Spinal cord (tissue), 10 donors: ENCODE results near the gene CD320. TPM values are rescaled to one million over a fixed set of nuclear protein-coding genes. Genes with fewer than 3 reads are reported as not detected.

ENCODE experiments used
- DNase-seq, 6 donors: peaks; one replicate each; pipeline versions ENCODE4 v3.0.0 to v3.0.0-alpha.2; 2013 to 2015; ENCODE audit warnings: low spot score in 6 of 6, low read depth in 4 of 6
- H3K27ac ChIP-seq: one replicate; pipeline ENCODE4 v1.5.1; 2013; ENCODE audit warnings: low read depth, low read length, control low read depth
- H3K27me3 ChIP-seq: one replicate; pipeline ENCODE4 v1.6.1; 2013; ENCODE audit warnings: low read length; ENCODE audit not compliant: control insufficient read depth, insufficient read depth
- H3K36me3 ChIP-seq: one replicate; pipeline ENCODE4 v1.6.1; 2013; ENCODE audit warnings: low read length; ENCODE audit not compliant: control insufficient read depth, insufficient read depth
- H3K4me1 ChIP-seq: one replicate; pipeline ENCODE4 v1.6.1; 2013; ENCODE audit warnings: low read length; ENCODE audit not compliant: control insufficient read depth, insufficient read depth
- H3K4me3 ChIP-seq: one replicate; pipeline ENCODE4 v1.5.1; 2013; ENCODE audit warnings: low read depth, low read length, control low read depth
- H3K9me3 ChIP-seq: one replicate; pipeline ENCODE4 v1.6.1; 2013; ENCODE audit warnings: low read length; ENCODE audit not compliant: control insufficient read depth, insufficient read depth
- WGBS: methylation state at CpG from one replicate; pipeline ENCODE4 v1.1.5; 2013; ENCODE audit warnings: missing lambda C conversion rate; ENCODE audit not compliant: insufficient coverage; 5-methylcytosine and 5-hydroxymethylcytosine counted together
- polyA plus RNA-seq, 2 donors: library from polyadenylated mRNA; unstranded; fragments of 120-200 nt; gene quantifications; one replicate each; pipeline ENCODE4 v1.2.1, GENCODE V29; 2013; ENCODE audit not compliant: insufficient read length in 2 of 2
- total RNA-seq, 2 donors: library from RNA; depleted of rRNA in 1 of 2; stranded (reverse); fragments of 120-200 nt in 1 of 2; fragments of >200 nt in 1 of 2; gene quantifications; one replicate each; pipeline versions ENCODE4 v1.2.3 to v1.2.4, GENCODE V29; 2013 to 2014
- donor health status: healthy.

The CD320 gene
- total and polyA plus RNA-seq, 4 donors, result 15.5 to 69.4 (median 50.5) TPM

DNA sequence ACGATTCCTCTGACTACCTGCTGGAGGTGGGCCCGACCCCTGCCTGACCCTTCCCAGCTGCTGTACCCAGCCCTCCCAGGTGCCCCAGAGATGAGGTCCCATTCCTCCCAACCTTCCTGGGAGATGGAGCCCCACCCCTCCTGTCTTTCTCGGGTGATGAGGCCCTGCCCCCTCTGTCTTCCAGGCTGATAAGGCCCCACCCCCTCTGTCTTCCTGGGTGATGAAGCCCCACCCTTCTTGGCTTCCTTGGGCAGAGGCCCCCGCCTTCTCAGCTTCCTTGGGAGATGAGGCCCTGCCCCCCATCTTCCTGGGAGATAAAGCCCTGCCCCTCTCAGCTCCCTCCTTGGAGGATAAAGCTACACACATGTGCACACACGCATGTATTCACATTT lies 51.1 kb downstream of the CD320 start:
- DNase-seq, result no peak
- no peaks in the 10 kb centered on the region for H3K27me3 ChIP-seq
- no peak overlapping the region for H3K4me3 ChIP-seq
- 61% methylated on average over 5 of the region's 5 CpGs for WGBS
- H3K36me3 ChIP-seq, result peaks cover 79% of the 10 kb centered on the region
- H3K9me3 ChIP-seq, result no peaks in the 10 kb centered on the region
- H3K4me1 ChIP-seq, result peaks cover 7% of the 10 kb centered on the region
- H3K27ac ChIP-seq, result no peak overlapping the region

DNA sequence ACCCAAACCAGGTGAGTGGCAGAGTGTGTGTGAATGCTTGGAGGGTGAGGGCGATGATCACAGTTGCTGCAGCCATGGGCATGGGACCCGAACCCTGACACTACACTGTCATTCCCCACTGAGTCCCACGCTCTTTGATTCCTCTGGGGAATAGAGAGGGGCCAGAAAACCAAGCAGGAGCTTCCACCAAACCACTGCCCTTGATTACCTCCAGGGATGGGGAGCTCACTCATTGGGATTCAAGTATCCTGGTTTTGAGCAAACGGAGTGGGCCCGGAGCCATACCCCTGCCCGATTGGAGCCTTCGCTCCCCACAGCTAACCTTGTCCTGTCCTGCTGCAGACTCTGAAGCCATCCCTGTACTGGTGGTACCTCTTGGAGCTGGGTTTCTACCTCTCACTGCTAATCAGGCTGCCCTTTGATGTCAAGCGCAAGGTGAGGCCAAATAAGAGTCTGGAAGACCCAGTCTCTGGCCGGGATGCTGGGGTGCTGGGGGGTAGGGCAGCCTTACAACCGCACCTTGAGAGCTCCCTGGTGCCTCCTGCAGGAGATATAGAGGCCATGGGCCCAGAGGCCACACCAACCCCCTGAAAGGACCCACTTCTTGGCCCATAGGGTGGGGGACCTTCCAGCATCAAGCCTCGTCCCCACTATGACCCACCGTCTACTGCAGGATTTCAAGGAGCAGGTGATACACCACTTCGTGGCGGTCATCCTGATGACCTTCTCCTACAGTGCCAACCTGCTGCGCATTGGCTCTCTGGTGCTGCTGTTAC lies 51.7 kb downstream of the CD320 start:
- H3K27me3 ChIP-seq, result no peaks in the 10 kb centered on the region
- no peak overlapping the region for H3K4me3 ChIP-seq
- peaks cover 73% of the 10 kb centered on the region for H3K36me3 ChIP-seq
- no peak overlapping the region for H3K27ac ChIP-seq
- DNase-seq, result no peak
- WGBS, result 94% methylated on average over 14 of the region's 15 CpGs
- H3K4me1 ChIP-seq, result peaks cover 9% of the 10 kb centered on the region
- no peaks in the 10 kb centered on the region for H3K9me3 ChIP-seq

DNA sequence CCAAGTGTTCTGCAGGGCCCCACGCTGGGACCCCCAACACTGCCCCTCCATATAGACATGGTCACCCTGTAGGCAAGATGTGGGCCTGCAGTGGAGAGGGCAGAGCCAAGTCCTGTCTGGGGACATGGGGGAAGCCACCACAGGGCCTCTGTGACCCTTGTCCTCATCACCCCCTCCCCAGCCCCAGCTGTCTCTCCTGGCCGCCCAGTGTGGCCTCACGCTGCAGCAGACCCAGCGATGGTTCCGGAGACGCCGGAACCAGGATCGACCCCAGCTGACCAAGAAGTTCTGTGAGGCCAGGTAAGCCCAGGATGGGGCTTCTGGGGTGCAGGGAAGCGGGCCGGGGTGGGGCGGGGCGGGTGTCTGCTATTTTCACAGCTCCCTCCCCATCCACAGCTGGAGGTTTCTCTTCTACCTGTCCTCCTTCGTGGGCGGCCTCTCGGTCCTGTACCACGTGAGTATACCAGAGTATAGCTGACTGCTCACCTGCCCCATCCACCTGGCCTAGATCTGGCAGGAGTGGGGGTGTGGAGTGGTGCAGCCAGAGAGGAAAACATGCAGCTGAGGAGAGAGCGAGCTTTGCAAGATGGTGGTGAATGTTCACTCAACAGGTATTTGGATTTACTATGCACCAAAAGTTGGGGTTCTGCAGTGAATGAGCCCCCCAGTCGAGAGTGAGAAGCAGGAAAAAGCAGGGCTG lies 52.6 kb downstream of the CD320 start:
- no peak for DNase-seq
- Histone ChIP-seq H3K4me3 (no peak overlapping the region), H3K27ac (no peak overlapping the region), H3K36me3 (peaks cover 72% of the 10 kb centered on the region), H3K9me3 (no peaks in the 10 kb centered on the region), H3K27me3 (no peaks in the 10 kb centered on the region), H3K4me1 (peaks cover 18% of the 10 kb centered on the region)
- 91% methylated on average over 6 of the region's 18 CpGs for WGBS

- Histone ChIP-seq H3K9me3 (no peaks in the 10 kb centered on the region), H3K4me1 (peaks cover 19% of the 10 kb centered on the region), H3K27ac (no peak overlapping the region), H3K36me3 (peaks cover 64% of the 10 kb centered on the region), H3K4me3 (no peak overlapping the region), H3K27me3 (no peaks in the 10 kb centered on the region)
- WGBS, result 89% methylated on average over 6 of the region's 11 CpGs
- DNase-seq, result no peak
These were observed 53.7 kb downstream of the CD320 start for GRCh38 chr19:8254286-8255001.

GRCh38 chr19:8253678-8254077 lies 54.5 kb downstream of the CD320 start:
- Histone ChIP-seq H3K4me3 (no peak overlapping the region), H3K27me3 (no peaks in the 10 kb centered on the region), H3K4me1 (peaks cover 19% of the 10 kb centered on the region), H3K36me3 (peaks cover 57% of the 10 kb centered on the region), H3K9me3 (no peaks in the 10 kb centered on the region), H3K27ac (no peak overlapping the region)
- DNase-seq, result no peak
- 98% methylated on average over 5 of the region's 12 CpGs for WGBS

DNA sequence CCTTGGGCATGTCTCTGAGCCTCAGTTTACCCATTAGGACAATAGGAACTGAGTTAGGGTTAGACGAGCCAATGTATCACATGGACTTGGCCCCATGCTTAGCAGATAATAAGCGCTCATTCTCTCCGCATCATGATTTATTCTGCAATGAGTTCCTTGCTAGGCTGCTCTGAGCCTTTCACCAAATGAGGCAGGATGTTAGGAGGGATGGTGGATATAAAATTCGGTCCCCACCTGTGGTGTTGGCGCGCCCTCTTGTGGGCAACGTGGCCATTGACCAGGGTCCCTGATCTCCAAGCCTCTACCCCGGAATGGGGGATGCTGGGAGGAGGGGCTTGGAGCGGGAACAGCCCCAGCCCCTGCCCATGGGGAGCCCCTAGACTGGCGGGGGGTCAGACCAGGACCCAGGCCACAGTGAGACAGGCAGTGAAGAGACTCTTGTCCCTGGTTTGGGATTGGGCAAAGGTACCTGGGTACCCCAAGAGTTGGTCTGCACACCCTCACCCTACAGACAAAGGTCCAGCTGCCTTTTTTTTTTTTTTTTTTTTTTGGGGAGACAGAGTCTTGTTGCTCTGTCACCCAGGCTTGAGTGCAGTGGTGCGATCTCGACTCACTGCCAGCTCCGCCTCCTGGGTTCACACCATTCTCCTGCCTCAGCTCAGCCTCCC lies 55.1 kb downstream of the CD320 start:
- H3K4me3 ChIP-seq, result no peak overlapping the region
- H3K27ac ChIP-seq, result no peak overlapping the region
- WGBS, result 24% methylated on average over 13 of the region's 13 CpGs
- H3K27me3 ChIP-seq, result no peaks in the 10 kb centered on the region
- H3K4me1 ChIP-seq, result peaks cover 19% of the 10 kb centered on the region
- peak in 5 of 6 donors; percentile 70 to 94 (median 78) for DNase-seq
- no peaks in the 10 kb centered on the region for H3K9me3 ChIP-seq
- H3K36me3 ChIP-seq, result peaks cover 51% of the 10 kb centered on the region

Other genes with a start within 250 kb of the CD320 start
- 1 to 10 TPM; 7.5 to 9.0 TPM for gene FBN3, start 158.8 kb downstream of the CD320 start, total RNA-seq
- 10 to 100 TPM; 20.0 to 31.7 TPM for gene FBN3, start 158.8 kb downstream of the CD320 start, polyA plus RNA-seq
- 10 to 100 TPM; 40.8 to 46.1 TPM for gene CERS4, start 99.0 kb downstream of the CD320 start, total RNA-seq
- gene CERS4, start 99.0 kb downstream of the CD320 start, polyA plus RNA-seq, result 10 to 100 TPM; 50.6 to 62.2 TPM
- gene NDUFA7, start 13.0 kb upstream of the CD320 start, total RNA-seq, result 10 to 100 TPM; 22.3 to 92.6 TPM
- gene NDUFA7, start 13.0 kb upstream of the CD320 start, polyA plus RNA-seq, result 10 to 100 TPM; 56.8 to 59.7 TPM
- 100 to 1,000 TPM; 247 to 923 TPM for gene RPS28, start 13.1 kb upstream of the CD320 start, total RNA-seq
- gene RPS28, start 13.1 kb upstream of the CD320 start, polyA plus RNA-seq, result 100 to 1,000 TPM; 344 to 361 TPM
- 10 to 100 TPM in 1 of 2 donors, 1 to 10 TPM in 1; 4.3 to 13.7 TPM for gene KANK3, start 34.9 kb upstream of the CD320 start, total RNA-seq
- gene KANK3, start 34.9 kb upstream of the CD320 start, polyA plus RNA-seq, result 10 to 100 TPM; 11.7 to 14.4 TPM
- 1 to 10 TPM; 2.1 to 3.6 TPM for gene ANGPTL4, start 55.8 kb upstream of the CD320 start, total RNA-seq
- gene ANGPTL4, start 55.8 kb upstream of the CD320 start, polyA plus RNA-seq, result 10 to 100 TPM in 1 of 2 donors, 1 to 10 TPM in 1; 8.9 to 11.8 TPM
- gene RAB11B, start 82.0 kb upstream of the CD320 start, total RNA-seq, result 100 to 1,000 TPM in 1 of 2 donors, 10 to 100 TPM in 1; 34.1 to 172 TPM
- gene RAB11B, start 82.0 kb upstream of the CD320 start, polyA plus RNA-seq, result 100 to 1,000 TPM; 307 to 318 TPM
- gene MARCHF2, start 104.9 kb upstream of the CD320 start, total RNA-seq, result 10 to 100 TPM; 44.1 to 54.2 TPM
- 10 to 100 TPM; 60.7 to 61.7 TPM for gene MARCHF2, start 104.9 kb upstream of the CD320 start, polyA plus RNA-seq
- 10 to 100 TPM; 54.8 to 69.2 TPM for gene HNRNPM, start 136.6 kb upstream of the CD320 start, total RNA-seq
- gene HNRNPM, start 136.6 kb upstream of the CD320 start, polyA plus RNA-seq, result 100 to 1,000 TPM; 230 to 258 TPM
- 1 to 10 TPM in 1 of 2 donors, under 1 TPM in 1; 0.94 to 1.6 TPM for gene PRAM1, start 194.3 kb upstream of the CD320 start, total RNA-seq
- 1 to 10 TPM; 3.5 to 4.0 TPM for gene PRAM1, start 194.3 kb upstream of the CD320 start, polyA plus RNA-seq
- gene ZNF414, start 205.8 kb upstream of the CD320 start, total RNA-seq, result 1 to 10 TPM; 5.4 to 5.6 TPM
- 10 to 100 TPM; 36.7 to 51.0 TPM for gene ZNF414, start 205.8 kb upstream of the CD320 start, polyA plus RNA-seq